ENCODE measurements around the gene KIF5C.

GRCh38 chr2:148996805-148997204, 121.8 kb downstream of the KIF5C start:
- TF ChIP-seq POLR2AphosphoS5 (IDR thresholded peaks at IDR 0.05; ENCODE audit: low read depth) (no peak), CTCF (conservative IDR thresholded peaks at IDR 0.05; ENCODE audit: low read depth in 2 of 2) (no peak), EZH2phosphoT487 (IDR thresholded peaks at IDR 0.05; ENCODE audit: unreplicated experiment) (no peak), NANOG (IDR thresholded peaks at IDR 0.05; ENCODE audit: borderline replicate concordance) (no peak), EZH2 (IDR thresholded peaks at IDR 0.05; ENCODE audit: low read depth, unreplicated experiment) (no peak), JUNB (IDR thresholded peaks at IDR 0.05; ENCODE audit: unreplicated experiment) (no peak), REST (IDR thresholded peaks at IDR 0.05; ENCODE audit: unreplicated experiment) (no peak)

Data from GM23338 (cell line).